Natural killer cell treated with Interleukin-12 subunit alpha and Interleukin-12 subunit beta and Interleukin-15 and Interleukin-18, amount 100 ng/mL, for 72 hours (primary cell): ENCODE results near the gene LRMDA. TPM values are rescaled to one million over a fixed set of nuclear protein-coding genes. Genes with fewer than 3 reads are reported as not detected.
A peak's percentile ranks its signal among the peaks of the same experiment; 100 is the strongest.

Experiments used
- ATAC-seq, 2 donors: fragments of 150-1000 bp; cut with Tn5 transposase in 1 of 2; sonication (Bioruptor Pico), chemical (Tn5 transposase) in 1 of 2; 2 replicates each; pipeline ENCODE4 v1.10.0; 2021
- DNase-seq: peaks from one replicate; pipeline ENCODE4 v3.0.0; 2022; ENCODE audit warnings: low spot score
- H3K27ac Mint-ChIP-seq, 2 donors: 1 replicate in 1 of 2; 2 replicates in 1 of 2; pipeline ENCODE4 v1.8.0; 2022; ENCODE audit warnings: mixed read lengths in 2 of 2, mild to moderate bottlenecking in 1 of 2, moderate library complexity in 1 of 2
- H3K27me3 Mint-ChIP-seq, 2 donors: 1 replicate in 1 of 2; 2 replicates in 1 of 2; pipeline ENCODE4 v1.8.0; 2022; ENCODE audit warnings: mixed read lengths in 2 of 2
- H3K36me3 Mint-ChIP-seq: one replicate; pipeline ENCODE4 v1.8.0; 2022; ENCODE audit warnings: mixed read lengths
- H3K4me1 Mint-ChIP-seq, 2 donors: 1 replicate in 1 of 2; 2 replicates in 1 of 2; pipeline ENCODE4 v1.8.0; 2022; ENCODE audit warnings: low read depth in 2 of 2, mixed read lengths in 2 of 2, mild to moderate bottlenecking in 1 of 2
- H3K4me3 Mint-ChIP-seq: one replicate; pipeline ENCODE4 v1.8.0; 2022; ENCODE audit warnings: mixed read lengths
- H3K9me3 Mint-ChIP-seq: 2 replicates; pipeline ENCODE4 v1.8.0; 2022; ENCODE audit warnings: mixed read lengths
- total RNA-seq, 2 donors: library from RNA; stranded (reverse); gene quantifications; one replicate each; pipeline ENCODE4 v1.2.3, GENCODE V29; 2022

Gene LRMDA
- total RNA-seq, 2 donors from 2014 or later = 0.92 to 1.8 TPM

GRCh38 chr10:75424571-75424970, 6.9 kb upstream of the LRMDA start:
- DNase-seq (no peak), ATAC-seq (no peak)
- H3K27me3 Mint-ChIP-seq = peaks cover 10 to 11% of the 10 kb centered on the region in 2 donors
- no peaks in the 10 kb centered on the region for H3K9me3 Mint-ChIP-seq
- H3K36me3 Mint-ChIP-seq = no peaks in the 10 kb centered on the region
- no peak overlapping the region for H3K27ac Mint-ChIP-seq
- H3K4me1 Mint-ChIP-seq = no peaks in the 10 kb centered on the region
- H3K4me3 Mint-ChIP-seq = no peak overlapping the region

- Mint-ChIP-seq H3K36me3 (no peaks in the 10 kb centered on the region), H3K4me3 (no peak overlapping the region), H3K27me3 (peaks cover 9 to 14% of the 10 kb centered on the region in 2 donors), H3K9me3 (no peaks in the 10 kb centered on the region), H3K27ac (no peak overlapping the region), H3K4me1 (no peaks in the 10 kb centered on the region)
- ATAC-seq (no peak), DNase-seq (no peak)
Measured at GRCh38 chr10:75425291-75426079, 5.9 kb upstream of the LRMDA start.

GRCh38 chr10:75426880-75427279, 4.5 kb upstream of the LRMDA start:
- Mint-ChIP-seq H3K9me3 (no peaks in the 10 kb centered on the region), H3K27me3 (peaks cover 9 to 14% of the 10 kb centered on the region in 2 donors), H3K36me3 (no peaks in the 10 kb centered on the region), H3K4me1 (peaks cover 0 to 1% of the 10 kb centered on the region in 2 donors), H3K27ac (no peak overlapping the region), H3K4me3 (no peak overlapping the region)
- DNase-seq = no peak
- ATAC-seq = no peak

GRCh38 chr10:75427951-75428350, 3.5 kb upstream of the LRMDA start:
- Mint-ChIP-seq H3K27ac (no peak overlapping the region), H3K4me1 (peaks cover 0 to 6% of the 10 kb centered on the region in 2 donors), H3K9me3 (no peaks in the 10 kb centered on the region), H3K4me3 (no peak overlapping the region), H3K27me3 (peaks cover 14 to 18% of the 10 kb centered on the region in 2 donors), H3K36me3 (no peaks in the 10 kb centered on the region)
- ATAC-seq (no peak), DNase-seq (no peak)

GRCh38 chr10:75428434-75429158, 2.8 kb upstream of the LRMDA start:
- H3K4me3 Mint-ChIP-seq = no peak overlapping the region
- ATAC-seq (peak; percentile 42 to 46), DNase-seq (no peak)
- no peaks in the 10 kb centered on the region for H3K9me3 Mint-ChIP-seq
- peaks cover 0 to 6% of the 10 kb centered on the region in 2 donors for H3K4me1 Mint-ChIP-seq
- peaks cover 16 to 24% of the 10 kb centered on the region in 2 donors for H3K27me3 Mint-ChIP-seq
- H3K27ac Mint-ChIP-seq = peak overlapping the region in 1 of 2 donors; percentile 16
- no peaks in the 10 kb centered on the region for H3K36me3 Mint-ChIP-seq

- peak overlapping the region in 1 of 2 donors; percentile 16 for H3K27ac Mint-ChIP-seq
- peaks cover 0 to 6% of the 10 kb centered on the region in 2 donors for H3K4me1 Mint-ChIP-seq
- H3K9me3 Mint-ChIP-seq = no peaks in the 10 kb centered on the region
- no peak overlapping the region for H3K4me3 Mint-ChIP-seq
- no peak for DNase-seq
- H3K36me3 Mint-ChIP-seq = no peaks in the 10 kb centered on the region
- peaks cover 16 to 28% of the 10 kb centered on the region in 2 donors for H3K27me3 Mint-ChIP-seq
- ATAC-seq = no peak
Measured at GRCh38 chr10:75429159-75429827, 2.1 kb upstream of the LRMDA start.

GRCh38 chr10:75430000-75430763, 1.2 kb upstream of the LRMDA start:
- H3K4me3 Mint-ChIP-seq = peak overlapping the region; percentile 43

GRCh38 chr10:75432176-75432575, 752 bp downstream of the LRMDA start:
- DNase-seq (no peak), ATAC-seq (no peak)
- Mint-ChIP-seq H3K36me3 (no peaks in the 10 kb centered on the region), H3K4me1 (peaks cover 0 to 6% of the 10 kb centered on the region in 2 donors), H3K27me3 (peaks cover 16 to 37% of the 10 kb centered on the region in 2 donors), H3K27ac (peak overlapping the region in 1 of 2 donors; percentile 77), H3K9me3 (no peaks in the 10 kb centered on the region), H3K4me3 (peak overlapping the region; percentile 68)

More at GRCh38 chr10:75430000-75430763, 1.2 kb upstream of the LRMDA start:
- ATAC-seq = no peak
- Mint-ChIP-seq H3K27ac (peak overlapping the region in 1 of 2 donors; percentile 0), H3K27me3 (peaks cover 16 to 33% of the 10 kb centered on the region in 2 donors), H3K36me3 (no peaks in the 10 kb centered on the region), H3K4me1 (peaks cover 0 to 6% of the 10 kb centered on the region in 2 donors), H3K9me3 (no peaks in the 10 kb centered on the region)
- no peak for DNase-seq

- H3K4me1 Mint-ChIP-seq = peaks cover 0 to 6% of the 10 kb centered on the region in 2 donors
- ATAC-seq = no peak
- H3K27ac Mint-ChIP-seq = no peak overlapping the region
- H3K9me3 Mint-ChIP-seq = no peaks in the 10 kb centered on the region
- peaks cover 18 to 37% of the 10 kb centered on the region in 2 donors for H3K27me3 Mint-ChIP-seq
- peak overlapping the region; percentile 68 for H3K4me3 Mint-ChIP-seq
- no peaks in the 10 kb centered on the region for H3K36me3 Mint-ChIP-seq
- no peak for DNase-seq
Measured at GRCh38 chr10:75432763-75433162, 1.3 kb downstream of the LRMDA start.

GRCh38 chr10:75433216-75433615, 1.8 kb downstream of the LRMDA start:
- Mint-ChIP-seq H3K27ac (no peak overlapping the region), H3K9me3 (no peaks in the 10 kb centered on the region)
- ATAC-seq = no peak

GRCh38 chr10:75434291-75434690, 2.9 kb downstream of the LRMDA start:
- Mint-ChIP-seq H3K36me3 (no peaks in the 10 kb centered on the region), H3K9me3 (no peaks in the 10 kb centered on the region), H3K4me1 (peaks cover 0 to 6% of the 10 kb centered on the region in 2 donors), H3K4me3 (no peak overlapping the region), H3K27me3 (peaks cover 16 to 29% of the 10 kb centered on the region in 2 donors), H3K27ac (no peak overlapping the region)
- no peak for ATAC-seq
- no peak for DNase-seq

More at GRCh38 chr10:75433216-75433615, 1.8 kb downstream of the LRMDA start:
- H3K27me3 Mint-ChIP-seq = peaks cover 18 to 37% of the 10 kb centered on the region in 2 donors
- peaks cover 0 to 6% of the 10 kb centered on the region in 2 donors for H3K4me1 Mint-ChIP-seq
- no peaks in the 10 kb centered on the region for H3K36me3 Mint-ChIP-seq
- no peak overlapping the region for H3K4me3 Mint-ChIP-seq
- no peak for DNase-seq

GRCh38 chr10:75435291-75435690, 3.9 kb downstream of the LRMDA start:
- DNase-seq (no peak), ATAC-seq (no peak)
- Mint-ChIP-seq H3K27me3 (peaks cover 13 to 29% of the 10 kb centered on the region in 2 donors), H3K9me3 (no peaks in the 10 kb centered on the region), H3K4me1 (peaks cover 0 to 6% of the 10 kb centered on the region in 2 donors), H3K27ac (no peak overlapping the region), H3K36me3 (no peaks in the 10 kb centered on the region), H3K4me3 (no peak overlapping the region)

GRCh38 chr10:75436896-75437295, 5.5 kb downstream of the LRMDA start:
- no peak for ATAC-seq
- no peaks in the 10 kb centered on the region for H3K9me3 Mint-ChIP-seq

More at GRCh38 chr10:75436896-75437295, 5.5 kb downstream of the LRMDA start:
- Mint-ChIP-seq H3K27ac (no peak overlapping the region), H3K4me3 (no peak overlapping the region), H3K36me3 (no peaks in the 10 kb centered on the region), H3K4me1 (peaks cover 0 to 4% of the 10 kb centered on the region in 2 donors), H3K27me3 (peaks cover 13 to 35% of the 10 kb centered on the region in 2 donors)
- no peak for DNase-seq
